GM23338 (cell line): Measurements from ENCODE around the gene RBKS. TPM values are rescaled to one million over a fixed set of nuclear protein-coding genes. Genes with fewer than 3 reads are reported as not detected.

Experiments used
- ATAC-seq: fragments of 200-7000 bp; cut with Tn5 transposase; 3 replicates; pipeline ENCODE4 v1.9.1; 2020
- DNase-seq: peaks from one replicate; pipeline ENCODE4 v3.0.0-alpha.2; 2015; ENCODE audit warnings: low spot score
- H2AFZ ChIP-seq: fragments of 200-600 bp; sonication (generic); 2 replicates; pipeline ENCODE4 v1.8.0; 2016; ENCODE audit warnings: antibody characterized with exemption, mild to moderate bottlenecking, moderate library complexity
- H3F3A ChIP-seq: fragments of 200-600 bp; sonication (generic); replicated peaks from 2 replicates; pipeline ENCODE4 v1.8.0; 2017; ENCODE audit warnings: antibody characterized with exemption, mixed run types, low read depth
- H3K27ac ChIP-seq: fragments of 200-600 bp; sonication (generic); 2 replicates; pipeline ENCODE4 v1.6.1; 2016; ENCODE audit warnings: low read depth
- H3K27me3 ChIP-seq: fragments of 200-600 bp; sonication (generic); 2 replicates; pipeline ENCODE4 v1.8.0; 2016; ENCODE audit warnings: mild to moderate bottlenecking, mixed run types, moderate library complexity; ENCODE audit not compliant: insufficient read depth
- H3K36me3 ChIP-seq: fragments of 200-600 bp; sonication (generic); 2 replicates; pipeline ENCODE4 v1.8.0; 2016; ENCODE audit warnings: mild to moderate bottlenecking; ENCODE audit not compliant: insufficient read depth
- H3K4me1 ChIP-seq: fragments of 200-600 bp; sonication (generic); 2 replicates; pipeline ENCODE4 v1.8.0; 2016; ENCODE audit warnings: mild to moderate bottlenecking, moderate library complexity; ENCODE audit not compliant: insufficient read depth
- H3K4me2 ChIP-seq: fragments of 200-600 bp; sonication (generic); 2 replicates; pipeline ENCODE4 v1.7.1; 2017; ENCODE audit warnings: mixed run types
- H3K4me3 ChIP-seq: fragments of 200-600 bp; sonication (generic); 2 replicates; pipeline ENCODE4 v1.6.1; 2016; ENCODE audit warnings: mixed run types
- H3K79me2 ChIP-seq: fragments of 200-600 bp; sonication (generic); replicated peaks from 2 replicates; pipeline ENCODE4 v1.8.0; 2017; ENCODE audit warnings: mild to moderate bottlenecking; ENCODE audit not compliant: insufficient read depth
- H3K9me2 ChIP-seq: fragments of 200-600 bp; sonication (generic); 2 replicates; pipeline ENCODE4 v1.8.0; 2017; ENCODE audit not compliant: insufficient read depth
- H4K20me1 ChIP-seq: fragments of 200-600 bp; sonication (generic); replicated peaks from 2 replicates; pipeline ENCODE4 v1.8.0; 2017; ENCODE audit warnings: mild to moderate bottlenecking; ENCODE audit not compliant: insufficient read depth
- H3K27ac Mint-ChIP-seq: 2 replicates; pipeline ENCODE4 v1.8.0; 2020; ENCODE audit warnings: inconsistent platforms, mild to moderate bottlenecking, moderate library complexity, mixed read lengths
- H3K27me3 Mint-ChIP-seq: 3 replicates; pipeline ENCODE4 v1.8.0; 2022; ENCODE audit warnings: low read depth, mild to moderate bottlenecking, moderate library complexity, mixed read lengths, inconsistent platforms; ENCODE audit not compliant: insufficient read depth, poor library complexity
- H3K36me3 Mint-ChIP-seq: 3 replicates; pipeline ENCODE4 v1.8.0; 2021; ENCODE audit warnings: low read depth, mild to moderate bottlenecking, inconsistent platforms, moderate library complexity, mixed read lengths
- H3K4me1 Mint-ChIP-seq: 3 replicates; pipeline ENCODE4 v1.8.0; 2020; ENCODE audit warnings: mild to moderate bottlenecking, inconsistent platforms, mixed read lengths
- H3K4me3 Mint-ChIP-seq: 3 replicates; pipeline ENCODE4 v1.8.0; 2021; ENCODE audit warnings: moderate library complexity, mild to moderate bottlenecking, inconsistent platforms, mixed read lengths
- H3K9me3 Mint-ChIP-seq: 3 replicates; pipeline ENCODE4 v1.8.0; 2020; ENCODE audit warnings: moderate library complexity, mild to moderate bottlenecking, inconsistent platforms, mixed read lengths
- CREB1 ChIP-seq: fragments of 250-450 bp; sonication (Bioruptor Pico); IDR thresholded peaks from 2 replicates; pipeline ENCODE4 v1.5.0; 2020; ENCODE audit warnings: low read depth, mild to moderate bottlenecking, moderate library complexity
- CTCF ChIP-seq, 2 experiments: fragments of 200-600 bp in 1 of 2; sonication (generic) in 1 of 2; conservative IDR thresholded peaks; 2 replicates each; pipeline versions ENCODE4 v1.5.1 to v1.6.1; 2016 to 2017; ENCODE audit warnings: antibody characterized with exemption in 2 of 2, low read depth in 2 of 2, mild to moderate bottlenecking in 2 of 2, moderate library complexity in 1 of 2
- ETS1 ChIP-seq: IDR thresholded peaks from 2 replicates; pipeline ENCODE4 v1.6.1; 2016; ENCODE audit warnings: antibody characterized with exemption
- EZH2 ChIP-seq: fragments of 200-600 bp; sonication (generic); IDR thresholded peaks from one replicate; pipeline ENCODE4 v1.8.0; 2017; ENCODE audit warnings: antibody characterized with exemption, mild to moderate bottlenecking, low read depth; ENCODE audit not compliant: unreplicated experiment
- EZH2phosphoT487 ChIP-seq: fragments of 200-600 bp; sonication (generic); IDR thresholded peaks from one replicate; pipeline ENCODE4 v1.8.1; 2018; ENCODE audit warnings: antibody characterized with exemption; ENCODE audit not compliant: unreplicated experiment
- JUNB ChIP-seq: IDR thresholded peaks from one replicate; pipeline ENCODE4 v1.6.1; 2016; ENCODE audit warnings: antibody characterized with exemption; ENCODE audit not compliant: unreplicated experiment
- NANOG ChIP-seq: IDR thresholded peaks from 2 replicates; pipeline ENCODE4 v1.6.1; 2016; ENCODE audit warnings: antibody characterized with exemption, borderline replicate concordance
- POLR2AphosphoS5 ChIP-seq: IDR thresholded peaks from 2 replicates; pipeline ENCODE4 v1.6.1; 2016; ENCODE audit warnings: antibody characterized with exemption, low read depth
- STAT1 ChIP-seq: IDR thresholded peaks from one replicate; pipeline ENCODE4 v1.6.1; 2016; ENCODE audit warnings: antibody characterized with exemption; ENCODE audit not compliant: unreplicated experiment
- ZNF114 ChIP-seq: fragments of 250-450 bp; sonication (Bioruptor Pico); IDR thresholded peaks from 2 replicates; pipeline ENCODE4 v1.5.0; 2020; ENCODE audit warnings: mild to moderate bottlenecking, moderate library complexity
- ZNF331 ChIP-seq: fragments of 250-450 bp; sonication (Bioruptor Pico); IDR thresholded peaks from 2 replicates; pipeline ENCODE4 v1.5.0; 2020; ENCODE audit warnings: low read depth, mild to moderate bottlenecking, moderate library complexity
- ZNF462 ChIP-seq: fragments of 250-450 bp; sonication (Bioruptor Pico); IDR thresholded peaks from 2 replicates; pipeline ENCODE4 v1.5.0; 2020; ENCODE audit warnings: mild to moderate bottlenecking, moderate library complexity
- polyA plus RNA-seq: library from polyadenylated mRNA; unstranded; fragments of >200 nt; fragmentation: Nextera tagmentation; extraction: Ambion mirVana; gene quantifications from 2 replicates; pipeline ENCODE4 v1.2.1, GENCODE V29; 2016
- total RNA-seq: library from RNA; depleted of rRNA; stranded (reverse); fragments of >200 nt; shearing (Covaris generic); gene quantifications from 2 replicates; pipeline ENCODE4 v1.2.3, GENCODE V29; 2014
- TF ChIP-seq, protein P1 (sequence below): IDR thresholded peaks from one replicate; pipeline ENCODE4 v1.6.1; 2018; ENCODE audit warnings: antibody characterized with exemption; ENCODE audit not compliant: unreplicated experiment

The RBKS gene
- total and polyA plus RNA-seq, 2 experiments from 2014 or later = 1.3 to 1.5 TPM

GRCh38 chr2:27751377-27751776 is 138.8 kb downstream of the RBKS start:
- H3K27me3 Mint-ChIP-seq = peaks cover 10% of the 10 kb centered on the region
- peak overlapping the region; percentile 76 for H2AFZ ChIP-seq
- TF ChIP-seq JUNB (no peak), CREB1 (no peak), EZH2 (no peak), EZH2phosphoT487 (no peak), ZNF462 (no peak), ETS1 (no peak), POLR2AphosphoS5 (no peak), ZNF331 (no peak), NANOG (no peak), ZNF114 (CRISPR knock-in tag) (no peak), CTCF (conservative IDR thresholded peaks at IDR 0.05; ENCODE audit: low read depth in 2 of 2) (no peak), STAT1 (no peak)
- TF ChIP-seq, protein P1, sequence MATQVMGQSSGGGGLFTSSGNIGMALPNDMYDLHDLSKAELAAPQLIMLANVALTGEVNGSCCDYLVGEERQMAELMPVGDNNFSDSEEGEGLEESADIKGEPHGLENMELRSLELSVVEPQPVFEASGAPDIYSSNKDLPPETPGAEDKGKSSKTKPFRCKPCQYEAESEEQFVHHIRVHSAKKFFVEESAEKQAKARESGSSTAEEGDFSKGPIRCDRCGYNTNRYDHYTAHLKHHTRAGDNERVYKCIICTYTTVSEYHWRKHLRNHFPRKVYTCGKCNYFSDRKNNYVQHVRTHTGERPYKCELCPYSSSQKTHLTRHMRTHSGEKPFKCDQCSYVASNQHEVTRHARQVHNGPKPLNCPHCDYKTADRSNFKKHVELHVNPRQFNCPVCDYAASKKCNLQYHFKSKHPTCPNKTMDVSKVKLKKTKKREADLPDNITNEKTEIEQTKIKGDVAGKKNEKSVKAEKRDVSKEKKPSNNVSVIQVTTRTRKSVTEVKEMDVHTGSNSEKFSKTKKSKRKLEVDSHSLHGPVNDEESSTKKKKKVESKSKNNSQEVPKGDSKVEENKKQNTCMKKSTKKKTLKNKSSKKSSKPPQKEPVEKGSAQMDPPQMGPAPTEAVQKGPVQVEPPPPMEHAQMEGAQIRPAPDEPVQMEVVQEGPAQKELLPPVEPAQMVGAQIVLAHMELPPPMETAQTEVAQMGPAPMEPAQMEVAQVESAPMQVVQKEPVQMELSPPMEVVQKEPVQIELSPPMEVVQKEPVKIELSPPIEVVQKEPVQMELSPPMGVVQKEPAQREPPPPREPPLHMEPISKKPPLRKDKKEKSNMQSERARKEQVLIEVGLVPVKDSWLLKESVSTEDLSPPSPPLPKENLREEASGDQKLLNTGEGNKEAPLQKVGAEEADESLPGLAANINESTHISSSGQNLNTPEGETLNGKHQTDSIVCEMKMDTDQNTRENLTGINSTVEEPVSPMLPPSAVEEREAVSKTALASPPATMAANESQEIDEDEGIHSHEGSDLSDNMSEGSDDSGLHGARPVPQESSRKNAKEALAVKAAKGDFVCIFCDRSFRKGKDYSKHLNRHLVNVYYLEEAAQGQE = no peak
- DNase-seq (no peak), ATAC-seq (no peak)
- H3K36me3 Mint-ChIP-seq = peaks cover 23% of the 10 kb centered on the region
- peaks cover 33% of the 10 kb centered on the region for H3K4me1 Mint-ChIP-seq
- no peak overlapping the region for H3K4me3 ChIP-seq
- no peaks in the 10 kb centered on the region for H3K27me3 ChIP-seq
- H3K9me2 ChIP-seq = no peaks in the 10 kb centered on the region
- 0 out of 2 replicates have a peak overlapping the region, but pooled peaks have one; percentile 20 for H3K4me2 ChIP-seq
- H3K27ac ChIP-seq = no peak overlapping the region
- no peaks in the 10 kb centered on the region for H4K20me1 ChIP-seq
- H3K4me1 ChIP-seq = peaks cover 13% of the 10 kb centered on the region
- H3K4me3 Mint-ChIP-seq = no peak overlapping the region
- H3K9me3 Mint-ChIP-seq = peaks cover 15% of the 10 kb centered on the region; the same call in 2 of the 3 replicates
- H3K79me2 ChIP-seq = no peaks in the 10 kb centered on the region
- H3F3A ChIP-seq = 0 out of 2 replicates have a peak, but pooled peaks cover 5% of the 10 kb centered on the region
- peak overlapping the region; percentile 52; the same call in 1 of the 2 replicates for H3K27ac Mint-ChIP-seq
- no peaks in the 10 kb centered on the region for H3K36me3 ChIP-seq
